NCI-H2227 (cell line): ENCODE data around the gene NEO1.
"Not testable (repeated sequence)": the region's sequence is repeated elsewhere in the genome, so short reads cannot be mapped to it uniquely, and the experiment has no call there.

Source experiments
- DNase-seq: peaks from one replicate; lab custom pipeline; 2025; ENCODE audit not compliant: unreplicated experiment; lab: John Stamatoyannopoulos, UW

The NEO1 gene

DNA sequence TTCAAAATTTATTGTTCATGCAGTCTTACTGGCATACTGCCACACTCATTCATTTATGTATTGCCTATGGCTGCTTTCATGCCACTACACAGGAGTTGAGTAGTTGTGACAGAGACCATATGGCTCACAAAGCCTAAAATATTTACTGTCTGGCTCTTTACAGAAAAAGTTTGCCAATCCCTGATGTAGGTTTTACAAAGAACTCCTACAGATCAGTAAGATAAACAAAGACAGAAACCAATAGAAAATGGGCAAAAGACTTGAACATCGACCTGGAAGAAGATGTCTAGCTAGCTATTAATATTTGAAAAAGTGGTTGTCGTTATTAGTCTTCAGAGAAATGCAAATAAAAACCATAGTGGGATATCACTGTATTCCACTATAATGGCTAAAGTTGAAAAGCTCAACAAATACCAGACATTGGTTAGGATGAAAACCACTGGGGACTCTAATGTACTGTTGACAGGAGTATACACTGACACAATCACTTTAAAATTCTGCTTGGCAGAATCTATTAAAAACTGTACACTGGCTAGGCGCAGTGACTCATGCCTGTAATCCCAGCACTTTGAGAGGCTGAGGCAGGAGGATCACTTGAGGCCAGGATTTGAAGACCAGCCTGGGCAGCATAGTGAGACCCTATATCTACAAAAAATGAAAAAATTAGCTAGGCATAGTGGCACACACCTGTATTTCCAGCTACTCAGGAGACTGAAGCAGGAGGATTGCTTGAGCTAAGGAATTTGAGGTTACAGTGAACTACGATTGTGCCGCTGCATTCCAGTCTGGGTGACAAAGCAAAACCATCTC is 87.7 kb downstream of the NEO1 start:
- DNase-seq = no peak

DNA sequence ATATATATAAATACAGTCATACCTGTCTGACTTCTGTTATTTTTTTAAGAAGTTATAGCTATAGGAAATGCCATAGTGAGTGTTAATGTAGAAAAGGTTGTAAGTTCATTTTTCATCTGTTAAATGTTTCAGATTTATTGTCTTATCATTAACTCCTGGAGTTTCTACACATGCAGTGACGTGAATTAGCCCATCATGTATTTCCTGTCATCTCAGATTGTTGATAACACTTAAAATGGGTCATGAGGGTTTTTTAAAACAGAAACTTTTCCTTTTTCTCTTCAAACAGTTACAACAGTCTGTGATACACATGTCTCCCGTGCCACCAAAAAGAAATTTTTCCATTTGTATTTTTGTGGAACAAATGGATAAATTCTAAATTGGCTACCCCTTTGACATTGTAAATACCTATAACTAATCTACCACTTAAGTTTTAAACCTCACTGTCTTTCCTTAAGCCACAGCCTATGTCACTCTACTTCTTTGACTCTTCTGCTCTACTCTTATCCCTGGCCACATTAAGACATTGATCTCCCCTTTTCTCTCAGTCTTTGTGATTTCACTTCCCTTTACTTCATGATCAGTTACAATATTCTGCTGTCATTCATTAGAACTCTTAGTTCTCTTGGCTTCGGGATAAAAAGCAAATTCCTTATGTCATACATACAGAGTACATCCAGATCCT is 89.1 kb downstream of the NEO1 start:
- DNase-seq = no peak

GRCh38 chr15:73142802-73143762 is 90.8 kb downstream of the NEO1 start:
- DNase-seq = no peak

DNA sequence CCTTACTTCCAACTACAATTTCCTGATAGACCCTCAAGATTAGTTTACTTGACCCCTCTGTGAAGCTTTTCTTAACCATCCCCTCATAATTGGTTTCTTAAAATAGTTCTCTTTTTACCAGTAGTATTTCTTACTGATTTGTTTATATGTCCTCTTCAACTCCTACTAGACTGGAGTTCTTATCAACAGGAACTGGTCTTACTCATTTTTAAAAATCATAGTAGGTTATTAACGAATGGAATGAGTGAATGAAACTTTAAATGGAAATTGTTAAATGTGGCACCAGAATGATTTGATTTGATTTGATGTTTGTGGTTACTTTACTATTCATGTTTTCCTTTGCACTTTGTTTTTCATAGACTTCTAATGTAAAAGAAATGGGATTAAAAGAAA is 91.5 kb downstream of the NEO1 start:
- no peak for DNase-seq

- DNase-seq = no peak
Measured at GRCh38 chr15:73146419-73146818, 94.2 kb downstream of the NEO1 start.

DNA sequence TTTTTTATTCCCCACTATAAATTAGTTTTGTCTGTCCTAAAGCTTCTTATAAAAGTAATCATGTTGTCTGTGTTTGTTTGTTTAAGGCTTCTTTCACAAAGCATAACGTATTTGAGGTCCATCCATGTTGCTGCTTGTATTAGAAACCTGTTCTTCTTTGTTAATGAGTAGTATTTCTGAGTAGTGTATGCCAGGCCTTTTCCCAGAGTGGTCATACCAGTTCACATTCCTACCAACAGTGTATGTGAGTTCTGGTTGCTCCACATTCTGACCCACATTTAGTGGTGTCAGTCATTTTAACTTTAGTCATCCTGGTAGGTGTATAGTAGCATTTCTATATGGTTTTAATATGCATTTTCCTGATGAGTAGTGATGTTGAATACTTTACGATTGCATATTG is 98.6 kb downstream of the NEO1 start:
- no peak for DNase-seq

DNA sequence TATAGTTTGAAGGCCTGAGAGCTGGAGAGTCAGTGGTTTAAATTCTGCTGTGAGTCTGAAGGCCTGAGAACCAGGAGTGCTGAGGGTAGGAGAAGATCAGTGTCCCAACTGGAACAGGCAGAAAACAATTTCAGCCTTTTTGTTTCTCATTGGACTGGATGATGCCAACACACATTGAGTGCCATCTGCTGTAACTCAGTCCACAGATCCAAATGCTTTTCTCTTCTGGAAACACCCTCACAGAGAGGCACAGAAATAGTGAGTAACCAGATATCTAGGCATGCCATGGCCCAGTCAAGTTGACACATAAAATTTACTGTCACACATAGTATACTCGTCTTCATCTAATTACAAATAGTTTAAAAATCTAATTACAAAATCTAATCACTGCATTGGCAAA is 100.8 kb downstream of the NEO1 start:
- DNase-seq = no peak

DNA sequence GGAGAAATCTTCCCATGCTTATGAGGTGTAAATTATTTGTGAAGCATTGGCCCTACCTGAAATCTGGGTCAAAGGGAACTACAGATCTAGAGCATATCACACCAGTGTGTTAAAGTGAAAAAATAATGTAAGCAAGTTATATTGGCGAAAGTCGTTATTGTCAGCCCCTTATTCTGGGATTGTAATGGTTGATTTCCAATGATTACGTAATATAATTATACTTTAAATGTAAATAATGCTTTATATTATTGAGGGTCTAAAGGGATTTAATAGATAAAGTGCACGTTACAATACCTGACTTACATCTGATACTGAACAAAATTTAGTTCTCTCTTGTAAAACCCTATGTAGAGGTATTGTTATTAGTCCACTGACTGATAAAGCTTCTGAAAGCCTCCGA is 101.2 kb downstream of the NEO1 start:
- no peak for DNase-seq

GRCh38 chr15:73156431-73157191 is 104.3 kb downstream of the NEO1 start:
- no peak for DNase-seq

DNA sequence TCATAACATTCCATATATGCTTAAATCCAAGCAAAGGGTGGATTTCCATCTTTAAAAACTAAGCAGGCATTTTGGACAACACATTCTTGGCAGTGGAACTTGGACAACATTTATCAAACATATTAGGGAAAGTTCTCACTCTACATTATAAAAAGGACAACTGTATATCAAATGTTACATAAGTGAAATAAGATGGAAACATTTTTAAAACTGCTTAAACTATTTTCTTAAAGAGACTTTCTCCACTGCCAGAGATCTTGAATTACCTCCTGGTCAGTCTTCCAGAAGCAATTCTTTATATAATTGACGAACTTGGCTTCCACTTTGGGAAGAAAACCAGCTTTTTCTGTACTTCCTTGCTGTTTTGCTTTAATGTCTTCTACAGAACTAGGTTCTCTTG is 109.3 kb downstream of the NEO1 start:
- DNase-seq = no peak

DNA sequence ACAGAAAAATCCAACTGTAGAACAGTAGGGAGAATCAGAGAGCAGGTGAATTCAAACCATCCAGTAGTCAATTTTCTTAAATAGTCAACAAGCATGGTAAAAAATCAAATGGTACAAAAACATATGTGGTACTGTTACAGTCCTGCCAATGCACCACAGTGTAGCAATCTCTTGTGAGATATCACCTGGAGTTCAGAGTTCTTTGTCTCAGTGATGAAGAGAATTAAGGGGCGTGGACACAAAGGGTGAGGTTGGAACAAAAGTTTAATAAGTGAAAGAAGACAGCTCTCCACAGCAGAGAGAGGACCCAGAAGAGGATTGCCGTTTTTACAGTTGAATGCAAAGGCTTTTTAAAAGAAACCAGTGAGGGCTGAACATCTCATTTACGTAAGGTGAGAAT is 113.2 kb downstream of the NEO1 start:
- no peak for DNase-seq

DNA sequence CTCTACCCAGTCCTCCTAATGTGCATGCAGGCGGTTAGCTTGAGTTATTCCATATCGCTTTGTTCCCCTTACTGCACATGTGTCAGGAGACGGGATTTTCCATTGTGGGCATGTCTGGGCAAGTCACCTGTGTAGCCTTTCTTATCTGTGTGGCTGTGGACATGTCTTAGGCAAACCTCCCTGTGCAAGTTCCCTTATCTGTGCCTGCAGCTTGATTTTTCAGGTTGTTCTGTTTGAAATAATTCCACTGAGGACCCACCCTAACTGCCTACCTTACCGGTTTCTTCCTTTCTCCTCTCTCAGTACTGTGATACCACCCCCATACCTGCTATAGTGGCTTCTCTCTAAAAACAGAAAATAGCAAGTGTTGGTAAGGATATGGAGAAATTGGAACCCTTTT is 113.6 kb downstream of the NEO1 start:
- DNase-seq = no peak

- not testable (repeated sequence) for DNase-seq
Measured at GRCh38 chr15:73166711-73167110, 114.4 kb downstream of the NEO1 start.

DNA sequence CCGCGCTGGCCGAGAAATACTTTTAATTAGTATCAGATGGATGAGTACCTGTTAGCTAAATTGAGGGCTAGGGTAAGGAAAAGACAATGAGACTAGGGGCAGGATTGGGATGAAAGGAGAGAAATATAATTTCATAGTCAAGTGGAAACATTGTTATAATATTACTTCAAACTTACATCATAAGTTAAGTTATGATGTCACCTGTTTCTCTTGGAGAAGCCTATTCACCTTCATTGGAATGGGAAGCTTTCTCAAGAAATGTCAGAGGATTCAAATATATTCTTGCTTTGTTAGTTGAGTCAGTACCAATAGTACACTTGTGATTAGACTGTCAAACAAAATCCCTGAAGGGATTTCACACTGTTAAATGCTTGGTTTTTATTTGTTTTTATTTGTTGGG is 116.2 kb downstream of the NEO1 start:
- DNase-seq = no peak

DNA sequence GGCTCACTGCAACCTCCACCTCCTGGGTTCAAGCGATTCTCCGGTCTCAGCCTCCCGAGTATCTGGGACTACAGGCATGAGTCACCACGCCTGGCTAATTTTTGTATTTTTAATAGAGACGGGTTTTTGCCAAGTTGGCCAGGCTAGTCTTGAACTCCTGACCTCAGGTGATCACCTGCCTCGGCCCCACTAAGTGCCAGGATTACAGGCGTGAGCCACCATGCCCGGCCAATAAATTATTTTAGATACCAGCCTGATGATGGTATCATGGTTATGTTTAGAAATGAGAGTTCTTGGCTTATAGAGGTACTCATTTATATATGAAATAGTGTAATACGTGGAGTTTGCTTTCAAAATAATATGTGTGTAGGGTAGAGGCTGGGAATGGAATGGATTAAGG is 119.4 kb downstream of the NEO1 start:
- no peak for DNase-seq

DNA sequence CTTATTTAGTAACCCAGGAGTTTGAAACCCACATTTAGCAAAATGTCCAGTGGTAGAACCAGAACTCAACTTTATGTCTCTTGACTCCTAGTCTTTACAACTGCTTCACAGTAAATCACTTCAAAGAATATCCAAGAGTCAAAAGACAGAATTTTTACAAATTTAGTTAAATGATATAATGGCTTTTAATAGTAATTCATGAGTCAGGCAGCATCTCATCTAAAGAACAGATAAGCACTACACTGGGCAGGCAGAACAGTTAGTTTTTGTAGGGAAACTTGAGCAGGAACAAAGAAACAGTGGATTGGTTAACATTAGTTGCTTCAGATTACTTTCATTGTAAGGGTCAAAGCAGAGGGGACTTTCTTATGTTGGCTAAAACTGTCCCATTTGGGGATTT is 120.2 kb downstream of the NEO1 start:
- no peak for DNase-seq

DNA sequence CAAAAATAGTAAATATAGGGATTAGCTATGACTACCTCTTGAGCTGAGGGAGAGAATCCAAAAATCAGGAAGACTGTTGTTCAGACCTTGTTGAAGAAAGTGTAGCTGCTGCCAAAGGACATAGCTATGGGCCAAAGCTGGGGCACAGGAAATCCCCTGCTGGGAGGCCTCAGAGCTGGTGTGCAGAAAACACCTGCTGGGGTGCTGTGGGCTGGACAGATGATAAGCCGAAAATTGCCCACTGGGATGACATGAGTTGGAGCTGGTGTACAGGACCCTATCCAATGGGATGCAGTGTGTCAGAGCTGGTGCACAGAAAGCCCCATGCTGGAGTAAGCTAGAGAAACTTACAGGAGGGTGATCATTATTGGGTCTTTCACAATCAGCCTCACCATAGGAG is 121.9 kb downstream of the NEO1 start:
- no peak for DNase-seq

DNA sequence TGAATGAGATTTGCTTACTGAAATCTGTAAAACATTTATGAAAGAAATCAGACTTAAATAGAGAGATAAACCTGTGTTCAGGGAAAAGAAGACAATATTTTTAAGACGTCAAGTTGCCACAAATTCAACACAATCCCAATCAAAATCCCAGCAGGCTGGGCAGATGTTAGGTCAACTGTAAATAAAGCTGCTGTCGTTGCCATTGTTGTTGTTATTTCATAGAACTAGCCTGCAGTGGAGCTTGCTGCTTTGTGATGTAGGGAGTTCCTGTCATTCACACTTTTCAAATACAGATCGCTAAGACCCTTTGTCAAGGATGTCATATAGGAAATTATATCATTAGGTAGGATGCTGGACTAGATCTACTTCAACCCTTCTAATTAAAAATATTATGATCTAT is 123.1 kb downstream of the NEO1 start:
- peak; percentile 2 for DNase-seq

GRCh38 chr15:73176598-73176997 is 124.3 kb downstream of the NEO1 start:
- no peak for DNase-seq

DNA sequence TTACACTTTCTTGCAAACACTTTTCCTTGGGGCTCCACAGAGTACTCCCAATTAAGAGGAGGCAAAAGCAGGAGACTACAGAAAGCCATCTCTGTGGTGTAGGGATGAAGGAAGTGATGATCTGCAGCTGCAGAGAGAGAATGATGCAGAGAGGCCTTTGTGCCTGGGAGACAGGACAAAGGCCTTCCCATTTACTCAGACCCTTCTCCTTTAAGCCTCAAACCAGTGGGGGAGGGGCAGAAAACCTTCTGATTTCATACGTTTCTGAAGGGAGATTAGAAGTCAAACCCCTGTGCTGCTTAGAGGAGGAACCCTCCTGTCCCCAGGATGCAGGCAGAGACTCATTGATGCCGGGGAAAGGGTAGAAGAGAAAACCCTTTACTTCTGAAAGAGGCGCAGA is 130.8 kb downstream of the NEO1 start:
- no peak for DNase-seq

DNA sequence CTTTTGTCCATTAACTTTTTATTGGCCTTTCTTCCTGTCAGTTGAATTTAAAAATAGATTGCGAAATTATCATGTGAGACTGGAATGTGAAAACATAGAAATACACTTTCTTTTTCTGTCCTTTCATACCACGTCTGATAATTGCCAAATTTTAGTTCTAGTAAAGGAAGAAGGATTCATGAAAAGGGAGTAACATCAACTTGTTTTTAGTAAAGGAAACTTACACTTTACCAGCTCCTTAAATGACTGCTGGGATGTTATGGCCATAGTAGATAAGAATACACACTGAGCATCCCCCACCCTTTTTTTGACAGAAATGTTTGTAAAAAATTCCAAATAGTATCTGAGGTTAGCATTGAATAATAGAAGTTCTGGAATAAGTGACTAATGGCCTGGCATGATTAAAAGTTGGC is 137.9 kb downstream of the NEO1 start:
- no peak for DNase-seq
